Measurements from ENCODE around the gene NOS3. TPM values are rescaled to one million over a fixed set of nuclear protein-coding genes. Genes with fewer than 3 reads are reported as not detected.

NOS3 gene
- total and polyA plus RNA-seq, 12 donors, result 10.0 to 53.3 (median 13.3) TPM

GRCh38 chr7:150947761-150948651 is 42.8 kb upstream of the NOS3 start:
- Histone ChIP-seq H3K36me3 (peaks cover 0 to 34% (median 0%) of the 10 kb centered on the region in 9 donors), H3K4me1 (peaks cover 0 to 41% (median 13%) of the 10 kb centered on the region in 9 donors), H3K27ac (peak overlapping the region in 2 of 10 donors; percentile 19 to 34), H3K27me3 (peaks cover 0 to 32% (median 19%) of the 10 kb centered on the region in 7 donors), H3K9me3 (no peaks in the 10 kb centered on the region), H3K4me3 (no peak overlapping the region)
- intact Hi-C loops (cut with DNase I), result no loop called here
- no peak for TF ChIP-seq CTCF (IDR thresholded peaks at IDR 0.05)
- 39 to 59% methylated on average over 23 to 34 of the region's 34 CpGs for WGBS, 2 donors
- DNase-seq (no peak), ATAC-seq (no peak)

DNA sequence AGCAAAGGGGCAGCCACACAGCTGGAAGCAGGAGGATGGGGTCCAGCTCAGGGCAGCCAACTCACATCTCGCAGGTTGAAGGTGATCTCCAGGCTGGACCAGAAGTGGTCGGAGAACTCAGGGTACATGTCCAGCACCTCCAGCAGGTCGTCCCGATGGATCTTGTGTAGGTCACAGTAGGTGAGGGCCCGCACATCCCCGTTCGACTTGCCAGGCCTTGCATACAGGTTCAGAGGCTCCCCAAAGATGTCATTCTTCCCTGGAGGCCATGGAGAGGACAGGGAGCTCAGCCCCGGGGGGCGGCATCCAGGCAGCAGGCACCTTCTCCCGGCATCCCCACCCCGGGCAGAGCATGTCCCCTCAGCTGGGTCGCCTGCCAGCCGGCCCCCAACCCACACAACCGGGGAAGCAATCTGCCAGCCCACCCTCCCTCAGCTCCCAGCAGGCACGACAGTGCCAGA is 42.0 kb upstream of the NOS3 start:
- peaks cover 4 to 49% (median 13%) of the 10 kb centered on the region in 9 donors for H3K4me1 ChIP-seq
- ATAC-seq, result no peak
- H3K9me3 ChIP-seq, result no peaks in the 10 kb centered on the region
- no peak for DNase-seq
- H3K36me3 ChIP-seq, result peaks cover 0 to 34% (median 0%) of the 10 kb centered on the region in 9 donors
- 85 to 86% methylated on average over 15 of the region's 15 CpGs for WGBS, 2 donors
- TF ChIP-seq CTCF (IDR thresholded peaks at IDR 0.05), result no peak
- intact Hi-C loops (cut with DNase I), result no loop called here
- no peak overlapping the region for H3K4me3 ChIP-seq
- no peak overlapping the region for H3K27ac ChIP-seq
- peaks cover 0 to 32% (median 19%) of the 10 kb centered on the region in 7 donors for H3K27me3 ChIP-seq

DNA sequence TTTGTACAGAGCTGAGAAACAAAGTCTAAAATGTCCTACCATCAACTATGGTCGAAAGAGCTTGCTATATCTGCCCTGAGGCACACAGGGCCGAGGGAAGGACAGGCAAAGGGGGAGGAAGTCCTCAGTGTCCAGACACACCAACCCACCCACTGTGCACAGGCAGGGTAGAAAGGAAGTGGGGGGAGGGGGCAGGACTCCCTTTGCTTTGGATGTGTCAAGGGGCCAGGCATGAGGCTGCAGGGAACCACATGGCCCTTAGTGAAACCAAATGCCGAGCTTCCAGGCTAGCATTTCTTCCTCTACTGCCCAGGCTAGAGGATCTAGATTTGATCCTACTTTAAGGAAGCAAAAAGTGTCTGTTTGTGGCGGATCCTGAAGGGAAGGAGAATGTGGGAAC is 41.3 kb upstream of the NOS3 start:
- 58 to 59% methylated on average over 4 of the region's 4 CpGs for WGBS, 2 donors
- H3K4me1 ChIP-seq, result peaks cover 6 to 55% (median 21%) of the 10 kb centered on the region in 9 donors
- DNase-seq, result no peak
- H3K36me3 ChIP-seq, result peaks cover 0 to 32% (median 0%) of the 10 kb centered on the region in 9 donors
- no peak overlapping the region for H3K4me3 ChIP-seq
- H3K9me3 ChIP-seq, result no peaks in the 10 kb centered on the region
- peaks cover 0 to 35% (median 19%) of the 10 kb centered on the region in 7 donors for H3K27me3 ChIP-seq
- no peak overlapping the region for H3K27ac ChIP-seq
- TF ChIP-seq CTCF (IDR thresholded peaks at IDR 0.05), result no peak
- no peak for ATAC-seq
- intact Hi-C loops (cut with DNase I), result no loop called here

- WGBS, 2 donors, result 84 to 85% methylated on average over 16 of the region's 16 CpGs
- H3K27ac ChIP-seq, result no peak overlapping the region
- TF ChIP-seq CTCF (IDR thresholded peaks at IDR 0.05), result no peak
- peaks cover 0 to 27% (median 0%) of the 10 kb centered on the region in 9 donors for H3K36me3 ChIP-seq
- intact Hi-C loops (cut with DNase I), result loop anchor here in 2 of 10 donors (5.0 to 10.0 kb wide), 2 partner anchors 45 to 53 kb away; no protein-coding TSS in a partner anchor
- no peaks in the 10 kb centered on the region for H3K9me3 ChIP-seq
- peaks cover 0 to 34% (median 22%) of the 10 kb centered on the region in 7 donors for H3K27me3 ChIP-seq
- H3K4me1 ChIP-seq, result peaks cover 6 to 55% (median 20%) of the 10 kb centered on the region in 9 donors
- H3K4me3 ChIP-seq, result no peak overlapping the region
- ATAC-seq, result no peak
- DNase-seq, result no peak
Observed at GRCh38 chr7:150949971-150950491, 40.8 kb upstream of the NOS3 start.

Data from heart right ventricle (tissue), 16 donors.